Right lobe of liver (tissue), 6 donors: ENCODE results near the gene DDX10. TPM values are rescaled to one million over a fixed set of nuclear protein-coding genes. Genes with fewer than 3 reads are reported as not detected.

Source experiments
- ATAC-seq, 4 donors: fragments of 200-7000 bp; cut with Tn5 transposase; one replicate each; pipeline ENCODE4 v1.9.1; 2020; ENCODE audit warnings: mild to moderate bottlenecking in 4 of 4, moderate library complexity in 4 of 4
- DNase-seq, 3 donors: peaks; one replicate each; pipeline ENCODE4 v3.0.0-alpha.2; 2020
- H3K27ac ChIP-seq, 3 donors: fragments of 200-600 bp; one replicate each; pipeline ENCODE4 v1.8.0; 2022
- H3K27me3 ChIP-seq, 2 donors: fragments of 200-600 bp; one replicate each; pipeline ENCODE4 v1.8.0; 2022
- H3K36me3 ChIP-seq, 4 donors: fragments of 200-600 bp; sonication (generic) in 1 of 4; one replicate each; pipeline versions ENCODE4 v1.5.1 to v1.8.0; 2017 to 2022; ENCODE audit warnings: control low read depth in 1 of 4
- H3K4me1 ChIP-seq, 4 donors: fragments of 200-600 bp; sonication (generic) in 1 of 4; one replicate each; pipeline versions ENCODE4 v1.5.1 to v1.8.0; 2017 to 2022; ENCODE audit warnings: control low read depth in 1 of 4
- H3K4me3 ChIP-seq, 3 donors: fragments of 200-600 bp; one replicate each; pipeline ENCODE4 v1.8.0; 2022
- H3K9me3 ChIP-seq, 4 donors: fragments of 200-600 bp; sonication (generic) in 1 of 4; one replicate each; pipeline versions ENCODE4 v1.5.1 to v1.8.0; 2017 to 2022; ENCODE audit warnings: control low read depth in 1 of 4
- CTCF ChIP-seq, 4 donors: fragments of 200-600 bp in 3 of 4; fragments of 450-650 bp in 1 of 4; IDR thresholded peaks; one replicate each; pipeline versions ENCODE4 v1.5.1 to v1.8.0; 2016 to 2022; ENCODE audit warnings: antibody characterized with exemption in 4 of 4, mild to moderate bottlenecking in 2 of 4
- POLR2A ChIP-seq: fragments of 450-650 bp; IDR thresholded peaks from one replicate; pipeline ENCODE4 v1.6.1; 2017; ENCODE audit warnings: antibody characterized with exemption, mild to moderate bottlenecking
- WGBS: methylation state at CpG from one replicate; pipeline ENCODE4 v1.1.6; 2018; ENCODE audit warnings: low coverage, low lambda C conversion rate; ENCODE audit not compliant: insufficient coverage; ENCODE audit errors: missing lambda C conversion rate; 5-methylcytosine and 5-hydroxymethylcytosine counted together
- intact Hi-C, 2 donors: fragments of 100-400 bp; cut with DNase I; formaldehyde crosslinking; loops; one replicate each; pipeline versions ENCODE4 v1.11.2 to v1.14.1; 2022
- total RNA-seq, 6 experiments: library from RNA; depleted of rRNA in 2 of 6; stranded (reverse); fragments of >200 nt in 2 of 6; fragmentation: NEBNext Ultra II Directional in 3 of 6; extraction: Animal tissue kit (Norgen Biotek cat#: 25700) in 3 of 6; gene quantifications; one replicate each; pipeline versions ENCODE4 v1.1.0 to v1.2.4, GENCODE V29; 2016 to 2023
- donor health status: DM: no; HTN: yes; CAD: no.
- donor health status: DM: no; HTN: no; CAD: no.
- donor health status: DM: no; HTN: no; CAD: no.
- donor health status: DM: no; HTN: yes; CAD: no.
- donor health status: DM: no; HTN: yes; CAD: no.

The DDX10 gene
- total RNA-seq, 6 experiments from 2014 or later, result 7.4 to 13.6 (median 11.3) TPM

- no peak for ATAC-seq
- Histone ChIP-seq H3K36me3 (no peaks in the 10 kb centered on the region), H3K4me3 (no peak overlapping the region), H3K9me3 (no peaks in the 10 kb centered on the region), H3K4me1 (no peaks in the 10 kb centered on the region), H3K27ac (no peak overlapping the region), H3K27me3 (no peaks in the 10 kb centered on the region)
- TF ChIP-seq CTCF (IDR thresholded peaks at IDR 0.05) (no peak), POLR2A (no peak)
- no peak for DNase-seq
- WGBS, result no CpG with 5 or more reads among the region's 5 CpGs
- intact Hi-C loops, result no loop called here
Observed at GRCh38 chr11:108909041-108909440, 244.2 kb downstream of the DDX10 start.

- no peak for TF ChIP-seq POLR2A
- no peak for TF ChIP-seq CTCF (IDR thresholded peaks at IDR 0.05)
- intact Hi-C loops, result no loop called here
- no peak for ATAC-seq
- 88% methylated on average over 3 of the region's 3 CpGs for WGBS
- Histone ChIP-seq H3K4me1 (no peaks in the 10 kb centered on the region), H3K4me3 (no peak overlapping the region), H3K27me3 (no peaks in the 10 kb centered on the region), H3K36me3 (no peaks in the 10 kb centered on the region), H3K27ac (no peak overlapping the region), H3K9me3 (no peaks in the 10 kb centered on the region)
- no peak for DNase-seq
Observed at GRCh38 chr11:108909921-108910320, 245.1 kb downstream of the DDX10 start.

GRCh38 chr11:108912581-108912980 lies 247.7 kb downstream of the DDX10 start:
- ATAC-seq (no peak), DNase-seq (no peak)
- no peak overlapping the region for H3K4me3 ChIP-seq
- H3K4me1 ChIP-seq, result no peaks in the 10 kb centered on the region
- H3K36me3 ChIP-seq, result no peaks in the 10 kb centered on the region
- no peaks in the 10 kb centered on the region for H3K27me3 ChIP-seq
- H3K9me3 ChIP-seq, result no peaks in the 10 kb centered on the region
- no peak for TF ChIP-seq POLR2A
- no peak for TF ChIP-seq CTCF (IDR thresholded peaks at IDR 0.05)
- no peak overlapping the region for H3K27ac ChIP-seq
- 85% methylated on average over 1 of the region's 1 CpG for WGBS
- intact Hi-C loops, result no loop called here

DNA sequence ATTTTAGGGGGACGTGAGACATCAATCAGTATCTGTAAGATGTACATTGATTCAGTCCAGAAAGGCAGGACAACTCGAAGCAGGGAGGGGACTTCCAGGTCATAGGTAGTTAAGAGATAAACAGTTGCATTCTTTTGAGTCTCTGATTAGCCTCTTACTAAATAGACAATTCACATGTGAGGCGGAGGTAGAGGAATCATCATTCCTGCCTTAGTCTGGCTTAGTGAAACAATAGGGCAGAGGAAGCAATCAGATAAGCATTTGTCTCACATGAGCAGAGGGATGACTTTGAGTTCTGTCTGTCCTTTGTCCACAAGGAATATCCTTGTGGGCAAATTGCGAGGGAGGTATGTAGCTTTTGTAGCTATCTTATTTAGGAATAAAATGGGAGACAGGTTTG lies 248.3 kb downstream of the DDX10 start:
- no peaks in the 10 kb centered on the region for H3K4me1 ChIP-seq
- WGBS, result 82% methylated on average over 4 of the region's 4 CpGs
- no peak for DNase-seq
- no peaks in the 10 kb centered on the region for H3K36me3 ChIP-seq
- no peak for ATAC-seq
- TF ChIP-seq CTCF (IDR thresholded peaks at IDR 0.05) (no peak), POLR2A (no peak)
- H3K27ac ChIP-seq, result no peak overlapping the region
- H3K4me3 ChIP-seq, result no peak overlapping the region
- H3K27me3 ChIP-seq, result no peaks in the 10 kb centered on the region
- no peaks in the 10 kb centered on the region for H3K9me3 ChIP-seq
- intact Hi-C loops, result no loop called here

GRCh38 chr11:108914211-108914610 lies 249.3 kb downstream of the DDX10 start:
- Histone ChIP-seq H3K9me3 (no peaks in the 10 kb centered on the region), H3K27ac (no peak overlapping the region), H3K27me3 (no peaks in the 10 kb centered on the region), H3K36me3 (no peaks in the 10 kb centered on the region), H3K4me3 (no peak overlapping the region), H3K4me1 (no peaks in the 10 kb centered on the region)
- WGBS, result 100% methylated on average over 2 of the region's 2 CpGs
- no peak for ATAC-seq
- DNase-seq, result no peak
- TF ChIP-seq POLR2A (no peak), CTCF (IDR thresholded peaks at IDR 0.05) (no peak)
- intact Hi-C loops, result no loop called here
